ENCODE data around the gene TAAR2.
"Not testable (repeated sequence)": the region's sequence is repeated elsewhere in the genome, so short reads cannot be mapped to it uniquely, and the experiment has no call there.

TAAR2 gene, protein sequence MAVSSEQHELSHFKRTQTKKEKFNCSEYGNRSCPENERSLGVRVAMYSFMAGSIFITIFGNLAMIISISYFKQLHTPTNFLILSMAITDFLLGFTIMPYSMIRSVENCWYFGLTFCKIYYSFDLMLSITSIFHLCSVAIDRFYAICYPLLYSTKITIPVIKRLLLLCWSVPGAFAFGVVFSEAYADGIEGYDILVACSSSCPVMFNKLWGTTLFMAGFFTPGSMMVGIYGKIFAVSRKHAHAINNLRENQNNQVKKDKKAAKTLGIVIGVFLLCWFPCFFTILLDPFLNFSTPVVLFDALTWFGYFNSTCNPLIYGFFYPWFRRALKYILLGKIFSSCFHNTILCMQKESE

DNA sequence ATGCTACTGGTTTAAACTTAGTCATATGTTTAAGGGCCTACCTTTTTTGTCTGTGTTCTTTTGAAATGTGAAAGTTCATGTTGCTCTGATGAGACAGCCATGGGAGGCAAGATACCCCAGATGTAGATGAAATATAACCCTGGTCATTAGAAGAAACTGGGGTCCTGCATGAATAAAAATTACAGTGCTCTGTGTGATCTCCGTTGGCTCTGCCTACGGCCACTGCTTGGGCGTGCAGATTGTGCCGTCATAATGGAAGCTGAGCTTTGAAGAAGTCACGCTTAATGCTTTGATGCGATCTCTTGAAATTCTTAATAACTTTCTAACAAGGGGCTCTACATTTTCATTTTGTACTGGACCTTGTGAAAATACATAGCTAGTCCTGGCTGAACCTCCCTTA lies at the start of gene TAAR2:
Gene TAAR2 (minus strand): TSS at position 101 of the 400 bp plus-strand sequence. CDS start 0 bp downstream, at position 101.
- no peak for DNase-seq

DNA sequence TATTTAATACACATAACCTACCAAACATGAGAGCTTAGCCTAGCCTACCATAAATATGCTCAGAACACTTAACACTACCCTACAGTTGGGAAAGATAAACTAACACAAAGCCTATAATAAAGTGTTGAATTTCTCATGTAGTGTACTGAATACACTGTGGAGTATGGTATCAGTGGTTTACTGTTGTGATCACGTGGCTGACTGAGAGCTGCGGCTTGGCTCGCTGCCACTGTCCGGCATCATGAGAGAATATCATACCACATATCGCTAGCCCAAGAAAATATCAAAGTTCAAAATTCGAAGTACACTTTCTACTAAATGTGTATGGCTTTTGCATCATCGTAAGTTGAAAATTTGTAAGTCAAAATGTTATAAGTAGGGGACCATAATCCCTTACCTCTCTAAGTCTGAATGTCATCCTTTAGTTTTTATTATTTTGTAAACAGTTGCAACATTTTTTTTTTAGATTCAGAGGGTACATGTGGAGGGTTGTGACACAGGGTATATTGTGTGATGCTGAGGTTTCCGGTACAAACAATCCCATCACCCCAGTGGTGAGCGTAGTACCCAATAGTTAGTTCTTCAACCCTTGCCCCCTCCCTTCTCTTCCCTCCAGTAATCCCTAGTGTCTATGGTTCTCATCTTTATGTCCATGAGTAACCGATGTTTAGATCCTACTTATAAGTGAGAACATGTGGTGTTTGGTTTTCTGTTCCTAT lies 49.5 kb upstream of the TAAR2 start:
- DNase-seq, result no peak

- DNase-seq, result no peak
These were observed 47.2 kb upstream of the TAAR2 start for GRCh38 chr6:132671295-132671694.

DNA sequence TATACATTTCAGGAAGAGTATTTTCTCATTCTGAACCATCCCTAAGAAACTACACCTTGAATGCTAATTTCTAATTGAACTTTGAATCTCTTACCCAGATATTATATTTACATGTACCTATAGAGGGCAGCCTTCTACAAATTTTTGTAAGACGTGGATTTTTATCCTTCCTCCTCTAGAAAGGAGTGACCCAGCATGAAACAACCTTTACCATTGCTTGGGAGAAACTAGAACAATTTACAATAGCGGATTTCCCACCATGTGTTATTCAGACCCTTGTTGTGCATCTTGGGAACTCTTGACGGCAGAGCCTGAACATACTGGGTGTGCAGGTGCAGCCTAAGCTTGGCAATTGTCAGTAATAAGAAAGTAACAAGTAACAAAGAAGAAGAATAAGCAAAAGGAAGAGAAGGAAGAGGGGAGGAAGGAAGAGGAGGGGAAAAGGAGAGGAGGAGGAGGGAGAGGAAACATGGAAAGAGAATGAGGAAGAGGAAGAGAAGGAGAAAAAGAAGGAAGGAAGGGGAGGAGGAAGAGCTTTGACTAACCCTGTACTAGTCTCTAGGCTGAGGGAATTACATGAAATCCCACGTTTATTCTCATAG lies 45.7 kb upstream of the TAAR2 start:
- DNase-seq, result peak; percentile 4

- no peak for DNase-seq
These were observed 42.0 kb upstream of the TAAR2 start for GRCh38 chr6:132666118-132666517.

DNA sequence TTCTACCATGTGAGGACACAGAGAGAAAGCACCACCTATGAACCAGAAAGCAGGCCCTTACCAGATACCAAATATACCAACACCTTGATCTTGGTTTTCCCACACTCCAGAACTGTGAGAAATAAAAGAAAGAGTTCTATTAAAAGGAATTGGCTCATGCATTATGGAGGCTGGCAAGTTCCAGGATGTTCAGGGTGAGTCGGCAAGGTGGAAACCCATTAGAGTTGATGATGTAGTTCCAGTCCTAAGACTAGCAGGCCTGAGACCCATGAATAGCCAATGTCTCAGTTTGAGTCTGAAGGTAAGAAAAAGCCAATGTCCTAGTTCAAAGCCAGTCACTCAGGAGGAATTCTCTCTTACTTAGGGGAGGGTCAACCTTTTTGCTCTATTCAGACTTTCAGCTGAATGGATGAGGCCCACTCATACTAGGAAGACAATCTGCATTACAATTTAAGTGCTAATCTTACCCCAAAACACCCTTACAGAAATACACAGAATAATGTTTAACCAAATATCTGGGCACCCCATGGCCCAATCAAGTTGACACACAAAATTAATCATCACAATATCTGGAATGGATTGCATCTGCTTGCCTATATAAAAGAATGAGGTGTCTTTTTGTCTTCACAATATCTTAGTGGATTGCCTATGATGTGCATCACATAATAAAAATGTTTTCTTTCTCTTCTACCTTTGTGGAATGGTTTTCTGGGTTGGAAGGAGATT lies 40.4 kb upstream of the TAAR2 start:
- no peak for DNase-seq

GRCh38 chr6:132663661-132664060 lies 39.6 kb upstream of the TAAR2 start:
- DNase-seq, result no peak

DNA sequence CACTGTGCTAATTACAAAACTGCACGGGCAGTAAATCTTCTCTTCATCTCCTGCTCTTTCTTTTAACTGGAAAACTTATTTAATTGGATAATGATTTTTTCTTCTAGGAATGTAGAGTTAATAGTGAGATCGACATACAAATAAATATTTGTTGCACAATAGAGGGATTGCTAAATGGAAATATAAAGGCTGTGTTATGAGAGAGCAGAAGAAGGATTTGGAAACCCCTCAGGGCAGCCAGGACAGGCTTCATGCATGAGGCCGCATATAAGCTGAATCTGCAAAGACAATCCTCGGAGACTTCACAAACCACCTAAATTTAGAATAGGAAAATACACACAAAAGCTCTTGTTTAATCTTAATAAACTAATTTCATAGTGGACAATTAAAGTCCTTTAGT lies 37.8 kb upstream of the TAAR2 start:
- no peak for DNase-seq

DNA sequence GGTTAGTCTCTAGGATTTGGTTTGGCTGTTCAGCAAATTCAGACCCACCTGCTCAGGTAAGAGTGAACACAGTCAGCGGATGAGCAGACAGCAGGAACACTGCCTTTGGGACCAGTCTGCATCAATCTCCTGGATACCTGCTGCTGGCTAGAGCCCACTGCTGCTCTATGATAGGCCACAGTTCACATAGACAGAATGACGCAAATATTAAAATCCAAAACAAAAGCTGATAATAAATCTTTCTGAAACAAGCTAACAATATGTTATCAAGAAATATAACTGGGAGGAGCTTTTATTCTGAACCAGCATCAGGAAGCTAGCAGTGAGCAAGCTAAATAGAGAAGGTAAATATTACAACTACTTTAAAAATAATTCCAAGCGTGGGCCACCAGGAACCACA lies 35.0 kb upstream of the TAAR2 start, which contains the start of gene TAAR1:
Gene TAAR1 (minus strand): TSS at position 101 of the 400 bp plus-strand sequence. CDS start 13,179 bp downstream, outside the sequence.
- no peak for DNase-seq

DNA sequence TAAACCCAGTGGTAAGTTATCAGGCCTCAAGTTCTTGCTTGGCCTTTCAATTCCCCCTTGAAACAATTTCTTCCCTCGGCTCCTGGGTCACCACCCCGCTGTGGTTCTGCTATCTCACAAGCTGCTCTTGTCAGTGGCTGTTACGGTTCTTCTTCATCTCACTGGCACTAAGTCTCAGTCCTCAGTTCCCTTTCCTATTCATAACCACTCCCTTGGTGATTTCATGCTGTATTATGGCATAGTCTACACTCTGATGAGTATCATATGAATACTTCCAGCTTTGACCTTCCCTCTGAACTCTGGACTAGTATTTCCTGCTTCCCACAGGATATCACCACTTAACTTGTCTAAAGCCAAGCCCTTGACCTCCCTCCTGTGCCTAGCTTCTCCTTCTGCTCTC lies 27.0 kb upstream of the TAAR2 start:
- DNase-seq, result no peak

DNA sequence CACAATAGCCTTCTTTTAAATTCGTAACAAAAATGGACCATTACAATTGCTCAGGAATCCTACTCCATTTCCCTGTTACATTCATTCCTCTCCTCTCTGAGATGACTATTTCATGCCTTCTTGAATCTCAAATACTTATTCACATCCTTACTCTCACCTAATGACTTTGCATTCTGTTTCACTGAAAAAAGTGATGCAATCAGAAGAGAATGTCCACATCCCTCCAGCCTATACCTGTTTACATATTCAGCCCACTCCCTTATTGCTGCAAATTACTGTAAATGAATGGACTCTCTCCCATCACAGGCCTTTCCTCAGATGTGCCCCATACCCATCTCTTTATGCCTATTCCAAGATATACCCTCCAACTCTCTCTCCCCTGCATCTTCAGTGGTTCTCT lies 26.4 kb upstream of the TAAR2 start:
- no peak for DNase-seq

DNA sequence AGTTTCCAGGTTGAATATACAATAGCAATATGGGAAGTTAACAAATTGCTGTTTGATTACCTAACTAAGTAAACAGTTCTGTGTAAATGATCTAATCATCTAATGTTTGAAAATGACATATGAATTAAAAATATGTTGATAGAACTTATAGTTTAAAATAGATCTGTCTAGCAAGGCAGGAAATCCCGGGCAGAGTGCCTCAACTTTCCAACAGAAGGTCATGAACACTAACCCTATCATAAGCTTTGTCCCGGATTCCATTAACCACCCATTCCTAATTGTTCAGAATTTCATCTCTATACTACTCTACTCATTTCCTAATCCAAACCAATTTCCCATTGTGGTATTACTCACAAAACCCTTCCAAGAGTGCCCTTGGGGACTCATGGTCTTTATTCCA lies 24.8 kb upstream of the TAAR2 start:
- DNase-seq, result no peak

GRCh38 chr6:132648356-132648755 lies 24.3 kb upstream of the TAAR2 start:
- no peak for DNase-seq

DNA sequence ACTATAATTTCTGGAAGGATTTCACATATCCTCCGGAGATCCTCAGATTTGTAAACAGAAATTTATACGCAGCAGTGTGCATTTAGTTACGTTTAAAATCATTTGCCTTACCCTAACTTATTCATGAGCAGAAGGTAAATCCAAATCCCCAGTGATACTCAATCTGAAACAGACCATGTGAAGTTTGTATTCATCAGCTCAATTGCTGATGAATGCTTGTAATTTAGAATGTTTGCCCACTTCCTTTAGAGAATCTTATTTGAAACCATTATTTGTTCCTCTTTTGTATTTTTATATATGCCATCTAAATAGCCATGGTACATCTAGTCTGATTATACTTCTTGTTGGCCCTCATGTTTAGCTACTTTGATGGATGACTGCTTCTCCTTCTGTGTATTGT lies 19.5 kb upstream of the TAAR2 start:
- DNase-seq, result no peak

- not testable (repeated sequence) for DNase-seq
These were observed 13.1 kb upstream of the TAAR2 start for GRCh38 chr6:132637135-132637534.

- not testable (repeated sequence) for DNase-seq
These were observed 11.8 kb upstream of the TAAR2 start for GRCh38 chr6:132635906-132636305.

DNA sequence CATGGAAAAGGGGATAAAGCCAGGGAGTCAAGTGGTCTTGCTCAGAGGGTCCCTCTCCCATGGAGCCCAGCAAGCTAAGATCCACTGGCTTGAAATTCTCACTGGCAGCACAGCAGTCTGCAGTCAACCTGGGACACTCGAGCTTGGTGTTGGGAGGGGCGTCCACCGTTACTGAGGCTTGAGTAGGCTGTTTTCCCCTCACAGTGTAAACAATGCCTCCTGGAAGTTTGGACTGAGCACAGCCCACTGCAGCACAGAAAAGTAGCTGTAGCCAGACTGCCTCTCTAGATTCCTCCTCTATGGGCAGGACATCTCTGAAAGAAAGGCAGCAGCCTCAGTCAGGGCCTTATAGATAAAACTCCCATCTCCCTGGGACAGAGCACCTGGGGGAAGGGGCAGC lies 11.2 kb upstream of the TAAR2 start:
- DNase-seq, result not testable (repeated sequence)

DNA sequence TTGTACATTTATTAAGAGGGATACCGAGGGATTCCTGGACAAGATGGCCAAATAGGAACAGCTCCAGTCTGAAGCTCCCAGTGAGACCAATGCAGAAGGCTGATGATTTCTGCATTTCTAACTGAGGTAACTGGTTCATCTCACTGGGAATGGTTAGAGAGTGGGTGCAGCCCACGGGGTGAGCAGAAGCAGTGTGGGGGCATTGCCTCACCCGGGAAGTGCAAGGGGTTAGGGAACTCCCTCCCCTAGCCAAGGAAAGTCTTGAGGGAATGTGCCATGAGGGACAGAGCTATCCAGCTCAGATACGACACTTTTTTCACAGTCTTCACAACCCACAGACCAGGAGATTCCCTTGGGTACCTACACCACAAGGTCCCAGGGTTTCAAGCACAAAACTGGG lies 10.7 kb upstream of the TAAR2 start:
- DNase-seq, result no peak

DNA sequence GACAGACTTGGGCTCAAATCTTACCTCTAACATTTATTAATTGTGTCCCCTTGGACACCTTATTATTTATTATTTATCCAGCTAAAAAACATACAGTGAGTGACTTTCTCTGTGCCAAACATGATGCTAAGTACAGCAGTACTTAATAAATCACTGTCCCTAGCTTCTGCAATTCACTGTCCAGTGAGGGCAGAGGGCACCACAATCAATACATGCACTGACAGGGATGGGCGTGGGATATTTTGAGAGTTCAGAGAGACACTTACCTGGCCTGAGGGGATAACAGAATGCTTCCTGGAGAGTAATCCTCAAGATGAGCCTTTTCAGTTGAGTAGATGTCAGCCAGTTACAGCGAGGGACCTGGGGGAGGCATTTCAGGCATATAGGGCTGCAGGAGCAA lies 9.3 kb upstream of the TAAR2 start:
- no peak for DNase-seq

- no peak for DNase-seq
These were observed 799 bp downstream of the TAAR2 start for GRCh38 chr6:132623106-132623845.

GRCh38 chr6:132616677-132617076 lies 7.4 kb downstream of the TAAR2 start:
- DNase-seq, result no peak

- no peak for DNase-seq
These were observed 9.5 kb downstream of the TAAR2 start for GRCh38 chr6:132614554-132614953.
